Amygdala (tissue), 56 donors: ENCODE results near the gene AIP.

Source experiments
- DNase-seq, 56 donors: peaks; one replicate each; lab custom pipeline; 2025; lab: John Stamatoyannopoulos, UW

AIP gene

GRCh38 chr11:67491276-67492068 is 8.6 kb downstream of the AIP start:
- peak in 1 of 56 donors; percentile 26 for DNase-seq

GRCh38 chr11:67492069-67492727 is 9.4 kb downstream of the AIP start:
- DNase-seq = no peak

GRCh38 chr11:67492801-67493547 is 10.1 kb downstream of the AIP start:
- peak in 1 of 56 donors; percentile 24 for DNase-seq

- no peak for DNase-seq
These were observed 10.9 kb downstream of the AIP start for GRCh38 chr11:67493548-67494370.

- DNase-seq = no peak
These were observed 11.8 kb downstream of the AIP start for GRCh38 chr11:67494371-67495233.

- no peak for DNase-seq
These were observed 12.6 kb downstream of the AIP start for GRCh38 chr11:67495234-67496005.

GRCh38 chr11:67496113-67496512 is 13.3 kb downstream of the AIP start:
- no peak for DNase-seq

- no peak for DNase-seq
These were observed 14.9 kb downstream of the AIP start for GRCh38 chr11:67497656-67498291.

- DNase-seq = no peak
These were observed 15.7 kb downstream of the AIP start for GRCh38 chr11:67498544-67498972.

GRCh38 chr11:67499808-67500483 is 17.1 kb downstream of the AIP start:
- DNase-seq = no peak

- DNase-seq = no peak
These were observed 17.6 kb downstream of the AIP start for GRCh38 chr11:67500484-67500821.

- no peak for DNase-seq
These were observed 18.2 kb downstream of the AIP start for GRCh38 chr11:67500831-67501715.

GRCh38 chr11:67501854-67502253 is 19.0 kb downstream of the AIP start:
- DNase-seq = no peak

GRCh38 chr11:67502328-67502979 is 19.6 kb downstream of the AIP start:
- no peak for DNase-seq

- DNase-seq = no peak
These were observed 20.5 kb downstream of the AIP start for GRCh38 chr11:67503119-67504004.
